H1 (cell line): Measurements from ENCODE around the gene SLC47A2. TPM values are rescaled to one million over a fixed set of nuclear protein-coding genes. Genes with fewer than 3 reads are reported as not detected.

Experiments used
- CBX5 ChIP-seq: fragments of 300-800, 300-1000 bp; sonication (generic); IDR thresholded peaks from 2 replicates; pipeline ENCODE4 v1.7.1; 2016; ENCODE audit warnings: antibody characterized with exemption, low read length, low read depth
- CBX8 ChIP-seq: fragments of 300-800, 300-1000 bp; sonication (generic); IDR thresholded peaks from 2 replicates; pipeline ENCODE4 v1.7.1; 2016; ENCODE audit warnings: low read depth, low read length, borderline replicate concordance
- NRF1 ChIP-seq: IDR thresholded peaks from 2 replicates; pipeline ENCODE4 v1.6.1; 2011; ENCODE audit warnings: mild to moderate bottlenecking, low read depth, low read length, improper control_type of control experiment
- PHF8 ChIP-seq: fragments of 200-600 bp; sonication (generic); conservative IDR thresholded peaks from 2 replicates; pipeline ENCODE4 v1.7.1; 2012; ENCODE audit warnings: low read depth, mild to moderate bottlenecking, inconsistent platforms, low read length, moderate library complexity
- RAD21 ChIP-seq, 2 experiments: IDR thresholded peaks in 1 of 2; conservative IDR thresholded peaks in 1 of 2; 2 replicates each; pipeline ENCODE4 v1.6.1; 2011; ENCODE audit warnings: low read depth in 2 of 2, low read length in 2 of 2, improper control_type of control experiment in 1 of 2, inconsistent platforms in 1 of 2, mild to moderate bottlenecking in 1 of 2, moderate library complexity in 1 of 2
- RFX5 ChIP-seq: IDR thresholded peaks from 2 replicates; pipeline ENCODE4 v1.6.1; 2011; ENCODE audit warnings: low read depth, low read length, improper control_type of control experiment, borderline replicate concordance
- SAP30 ChIP-seq: fragments of 300-600 bp; sonication (generic); IDR thresholded peaks from 2 replicates; pipeline ENCODE4 v1.7.1; 2012; ENCODE audit warnings: low read length, moderate library complexity, mild to moderate bottlenecking, inconsistent platforms; ENCODE audit not compliant: insufficient read depth, insufficient replicate concordance
- YY1 ChIP-seq: IDR thresholded peaks from 2 replicates; pipeline ENCODE4 v1.6.1; 2011; ENCODE audit warnings: low read depth, mild to moderate bottlenecking, low read length
- polyA plus RNA-seq, 7 experiments: library from polyadenylated mRNA; depleted of rRNA in 3 of 7; stranded (reverse) in 5 of 7; unstranded in 2 of 7; fragments of >200 nt in 5 of 7; fragments of 200-250 nt in 2 of 7; gene quantifications; 1 replicate in 5 of 7; 2 replicates in 1 of 7; 4 replicates in 1 of 7; pipeline versions ENCODE4 v1.2.1 to v1.2.3, GENCODE V29; 2011 to 2013; ENCODE audit warnings: missing spikeins in 2 of 7, mixed read lengths in 2 of 7
- total RNA-seq: library from RNA; stranded (reverse); fragmentation: NEBNext Ultra II Directional; extraction: Animal tissue kit (Norgen Biotek cat#: 25700); gene quantifications from 2 replicates; pipeline ENCODE4 v1.2.1, GENCODE V29; 2021

The SLC47A2 gene
- total and polyA plus RNA-seq, 2 of the 8 experiments (the other 6 are each of a cell fraction or from before 2014, with no cell fraction given) = not detected

DNA sequence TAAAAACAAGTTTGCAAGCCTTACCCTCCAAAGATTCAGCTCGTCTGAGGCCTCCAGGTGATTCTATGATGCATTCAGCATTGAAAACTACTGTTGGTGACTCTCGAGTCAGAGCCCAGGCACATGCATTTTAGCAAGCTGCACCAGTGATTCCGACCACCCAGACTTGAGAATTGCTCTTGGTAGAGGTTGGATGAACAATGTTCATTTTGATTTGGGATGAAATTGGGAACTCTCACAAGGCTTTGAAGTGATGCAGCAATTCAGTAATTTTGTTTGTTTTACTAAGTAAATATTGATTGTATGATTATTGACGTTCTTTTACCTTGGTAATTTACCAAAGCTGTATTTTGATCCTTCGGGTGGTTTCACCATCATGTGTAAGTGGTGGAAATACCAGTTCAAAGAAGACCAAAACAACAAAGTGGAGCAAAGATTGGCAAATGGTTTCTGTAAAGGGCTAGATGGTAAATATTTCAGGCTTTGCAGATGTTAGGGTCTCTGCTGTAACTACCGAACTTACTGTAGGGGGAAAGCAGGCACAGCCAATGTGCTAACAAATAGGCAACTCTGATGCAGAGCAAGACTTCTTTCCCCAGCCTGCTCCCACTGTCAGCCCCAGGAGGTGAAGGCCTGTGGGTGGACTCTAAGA is 56.0 kb downstream of the SLC47A2 start (continued):
- TF ChIP-seq NRF1 (no peak), SAP30 (no peak), YY1 (no peak), CBX5 (no peak), RAD21 (IDR thresholded peaks at IDR 0.05 in 1 of 2, conservative IDR thresholded peaks at IDR 0.05 in 1 of 2; ENCODE audit: low read depth in 2 of 2, low read length in 2 of 2) (no peak), PHF8 (no peak), CBX8 (no peak), RFX5 (no peak)
